HG02943 (cell line): ENCODE measurements around the gene P3H3.
"Not testable (repeated sequence)": the region's sequence is repeated elsewhere in the genome, so short reads cannot be mapped to it uniquely, and the experiment has no call there.

ENCODE experiments used
- ATAC-seq: cut with Tn5 transposase; IDR thresholded peaks from one replicate; pipeline ENCODE4 v1.9.1; 2021; ENCODE audit warnings: mild to moderate bottlenecking, low read depth, moderate library complexity; ENCODE audit not compliant: unreplicated experiment

P3H3 gene

DNA sequence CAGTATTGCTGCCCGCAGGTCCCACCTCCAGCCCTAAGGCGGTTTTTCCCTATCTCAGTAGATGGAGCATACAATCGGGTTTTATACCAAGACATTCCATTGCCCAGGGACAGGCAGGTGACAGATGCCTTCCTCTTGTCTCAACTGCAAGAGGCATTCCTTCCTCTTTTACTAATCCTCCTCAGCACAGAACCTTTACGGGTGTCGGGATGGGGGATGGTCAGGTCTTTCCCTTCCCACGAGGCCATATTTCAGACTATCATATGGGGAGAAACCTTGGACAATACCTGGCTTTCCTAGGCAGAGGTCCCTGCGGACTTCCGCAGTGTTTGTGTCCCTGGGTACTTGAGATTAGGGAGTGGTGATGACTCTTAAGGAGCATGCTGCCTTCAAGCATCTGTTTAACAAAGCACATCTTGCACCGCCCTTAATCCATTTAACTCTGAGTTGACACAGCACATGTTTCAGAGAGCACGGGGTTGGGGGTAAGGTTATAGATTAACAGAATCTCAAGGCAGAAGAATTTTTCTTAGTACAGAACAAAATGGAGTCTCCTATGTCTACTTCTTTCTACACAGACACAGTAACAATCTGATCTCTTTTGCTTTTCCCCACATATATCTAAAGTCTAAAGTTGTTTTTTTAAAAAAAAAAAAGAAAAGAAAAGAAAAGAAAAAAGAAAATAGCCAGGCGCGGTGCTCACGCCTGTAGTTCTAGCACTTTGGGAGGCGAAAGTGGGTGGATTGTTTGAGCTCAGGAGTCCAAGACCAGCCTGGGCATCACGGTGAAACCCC, 58.2 kb downstream of the P3H3 start:
- ATAC-seq, result not testable (repeated sequence)

- ATAC-seq, result no peak
Measured at GRCh38 chr12:6887460-6887859, 59.3 kb downstream of the P3H3 start.

- ATAC-seq, result no peak
Measured at GRCh38 chr12:6888360-6888759, 60.2 kb downstream of the P3H3 start.

- ATAC-seq, result not testable (repeated sequence)
Measured at GRCh38 chr12:6888794-6889193, 60.6 kb downstream of the P3H3 start.
